Stimulated activated CD4-positive, alpha-beta T cell treated with anti-CD3 and anti-CD28 coated beads, Interleukin-15, amount 100 ng/mL, for 48 hours (primary cell): ENCODE results near the gene RHCE.
A peak's percentile ranks its signal among the peaks of the same experiment; 100 is the strongest.
"Not testable (repeated sequence)": the region's sequence is repeated elsewhere in the genome, so short reads cannot be mapped to it uniquely, and the experiment has no call there.

Experiments
- DNase-seq, 2 donors: peaks; one replicate each; pipeline ENCODE4 v3.0.0-alpha.2; 2020; ENCODE audit warnings: low read depth in 2 of 2

Gene RHCE

GRCh38 chr1:25342846-25343245 is 77.8 kb downstream of the RHCE start:
- DNase-seq, result no peak

DNA sequence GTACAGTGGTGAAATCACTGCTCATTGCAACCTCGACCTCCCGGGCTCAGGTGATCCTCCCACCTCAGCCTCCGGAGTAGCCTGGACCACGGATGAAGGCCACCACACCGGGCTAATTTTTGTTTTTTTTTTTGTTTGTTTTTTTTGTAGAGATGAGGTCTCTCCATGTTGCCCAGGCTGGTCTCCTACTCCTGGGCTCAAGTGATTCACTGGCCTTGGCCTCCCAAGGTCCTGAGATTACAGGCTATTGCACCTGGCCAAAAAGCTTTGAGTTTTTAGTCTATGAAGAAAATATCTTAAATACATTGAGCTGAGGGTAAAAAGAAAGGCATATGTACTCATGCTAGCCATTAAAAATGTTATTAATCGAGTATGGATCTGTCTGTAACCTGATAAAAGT is 78.9 kb downstream of the RHCE start:
- no peak for DNase-seq

- no peak for DNase-seq
Observed at GRCh38 chr1:25338986-25339385, 81.6 kb downstream of the RHCE start.

DNA sequence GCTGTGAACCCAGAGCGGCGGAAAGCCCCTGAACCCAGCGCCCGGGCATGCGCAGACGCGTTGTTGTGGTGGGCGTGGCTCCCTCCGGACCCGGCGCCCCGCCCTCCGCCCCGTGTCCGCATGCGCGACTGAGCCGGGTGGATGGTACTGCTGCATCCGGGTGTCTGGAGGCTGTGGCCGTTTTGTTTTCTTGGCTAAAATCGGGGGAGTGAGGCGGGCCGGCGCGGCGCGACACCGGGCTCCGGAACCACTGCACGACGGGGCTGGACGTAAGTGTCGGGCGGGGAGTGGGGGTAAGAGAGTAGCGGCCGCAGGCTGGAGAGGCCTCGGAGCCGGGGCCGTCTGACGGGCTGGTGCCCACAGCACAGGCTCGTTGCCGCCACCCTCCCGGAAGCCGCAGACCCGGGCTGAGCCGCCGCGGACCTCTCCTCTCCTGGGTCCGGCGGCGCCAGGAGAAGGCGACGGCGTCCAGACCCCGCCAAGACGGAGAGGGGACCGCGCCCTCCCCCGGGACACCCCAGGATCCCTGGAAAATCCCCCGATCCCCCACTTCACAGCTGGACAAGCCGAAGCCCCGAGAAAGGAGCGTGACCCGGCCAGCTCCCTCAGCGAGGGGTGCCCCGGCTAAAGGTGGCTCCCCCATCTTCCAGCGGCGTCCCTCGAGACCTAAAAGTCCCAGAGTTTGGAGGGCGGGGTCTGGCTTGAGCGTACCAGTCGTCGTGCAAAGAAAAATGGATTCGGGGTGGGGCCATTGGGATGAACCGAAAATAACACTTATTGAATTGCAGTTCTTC is 82.2 kb downstream of the RHCE start, which contains the start of gene TMEM50A:
TMEM50A (plus strand) TSS at position 147 of the 794 bp plus-strand sequence. CDS start 2,153 bp downstream, outside the sequence.
- peak; percentile 82 to 84 for DNase-seq

DNA sequence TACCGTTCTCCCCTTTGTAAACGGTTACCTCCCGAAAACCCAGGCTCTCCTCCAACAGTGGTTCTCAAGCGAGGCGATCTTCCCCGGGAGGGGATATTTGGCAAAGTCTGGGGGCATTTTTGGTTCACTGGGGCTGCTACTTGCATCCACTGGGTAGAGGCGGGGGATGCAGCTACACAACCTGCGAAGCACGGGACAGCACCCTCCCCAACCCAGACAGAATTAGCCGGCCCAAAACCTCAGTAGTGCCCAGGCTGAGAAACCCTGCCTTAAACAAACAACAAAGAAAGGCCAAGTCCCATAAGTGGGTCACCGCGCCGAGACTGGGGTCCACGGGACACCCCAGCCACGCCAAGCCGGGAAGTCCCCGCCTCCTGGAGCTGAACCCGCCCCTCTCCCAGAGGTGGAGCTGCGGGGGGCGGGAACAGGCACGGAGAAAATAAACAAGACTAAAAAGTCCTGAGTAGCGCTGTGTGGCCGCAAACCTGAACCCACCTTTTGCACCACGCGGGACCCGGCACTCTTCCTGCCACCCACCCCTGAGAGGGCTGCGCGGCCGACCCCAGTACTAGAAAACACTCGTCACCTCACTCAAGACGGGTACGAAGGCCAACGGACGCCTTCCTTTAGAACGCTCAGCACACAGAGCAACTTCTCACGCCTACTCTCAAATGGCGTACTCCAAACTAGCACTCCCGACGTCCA is 83.0 kb downstream of the RHCE start:
- DNase-seq, result not testable (repeated sequence)

DNA sequence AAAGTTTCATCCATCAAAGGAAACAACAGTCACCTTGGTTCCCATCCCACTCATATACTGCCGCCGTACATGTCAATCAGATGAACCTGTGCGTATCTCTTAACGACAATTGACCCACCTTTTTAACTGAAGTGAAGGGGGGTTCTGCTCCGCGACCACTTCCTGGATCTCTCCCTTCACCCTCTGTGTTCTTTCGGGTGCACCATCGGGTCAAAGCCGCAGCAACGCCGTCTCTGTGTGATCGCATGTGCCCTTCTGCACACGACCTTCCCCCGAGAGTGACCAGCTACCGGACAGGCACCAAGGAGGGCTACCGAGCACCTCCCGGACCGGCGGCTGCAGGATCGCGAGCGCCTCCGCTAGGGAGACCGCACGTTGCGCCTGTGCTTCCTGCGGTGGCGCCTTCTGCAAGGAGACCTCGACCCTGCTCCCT is 83.7 kb downstream of the RHCE start:
- peak in 1 of 2 donors; percentile 7 for DNase-seq

- not testable (repeated sequence) for DNase-seq
Observed at GRCh38 chr1:25329950-25330349, 90.7 kb downstream of the RHCE start.

DNA sequence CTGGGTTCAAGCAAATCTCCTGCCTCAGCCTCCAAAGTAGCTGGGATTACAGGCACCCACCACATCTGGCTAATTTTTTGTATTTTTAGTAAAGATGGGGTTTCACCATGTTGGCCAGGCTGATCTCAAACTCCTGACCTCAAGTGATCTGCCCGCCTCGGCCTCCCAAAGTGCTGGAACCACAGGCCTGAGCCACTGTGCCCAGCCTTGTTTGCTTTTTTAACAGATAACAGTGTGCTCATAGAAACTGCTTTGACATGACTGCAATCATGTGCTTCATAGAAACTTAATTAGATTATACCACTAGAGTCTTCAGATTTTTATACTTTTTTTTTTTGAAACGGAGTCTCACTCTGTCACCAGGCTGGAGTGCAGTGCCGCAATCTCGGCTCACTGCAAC is 91.3 kb downstream of the RHCE start:
- not testable (repeated sequence) for DNase-seq

DNA sequence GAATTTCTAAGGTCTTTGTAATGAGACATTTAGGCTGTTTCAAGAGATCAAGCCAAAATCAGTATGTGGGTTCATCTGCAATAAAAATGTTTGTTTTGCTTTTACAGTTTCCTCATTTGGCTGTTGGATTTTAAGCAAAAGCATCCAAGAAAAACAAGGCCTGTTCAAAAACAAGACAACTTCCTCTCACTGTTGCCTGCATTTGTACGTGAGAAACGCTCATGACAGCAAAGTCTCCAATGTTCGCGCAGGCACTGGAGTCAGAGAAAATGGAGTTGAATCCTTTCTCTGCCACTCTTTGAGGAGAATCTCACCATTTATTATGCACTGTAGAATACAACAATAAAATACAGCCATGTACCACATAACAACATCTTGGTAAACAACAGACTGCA is 91.8 kb downstream of the RHCE start:
- not testable (repeated sequence) for DNase-seq

DNA sequence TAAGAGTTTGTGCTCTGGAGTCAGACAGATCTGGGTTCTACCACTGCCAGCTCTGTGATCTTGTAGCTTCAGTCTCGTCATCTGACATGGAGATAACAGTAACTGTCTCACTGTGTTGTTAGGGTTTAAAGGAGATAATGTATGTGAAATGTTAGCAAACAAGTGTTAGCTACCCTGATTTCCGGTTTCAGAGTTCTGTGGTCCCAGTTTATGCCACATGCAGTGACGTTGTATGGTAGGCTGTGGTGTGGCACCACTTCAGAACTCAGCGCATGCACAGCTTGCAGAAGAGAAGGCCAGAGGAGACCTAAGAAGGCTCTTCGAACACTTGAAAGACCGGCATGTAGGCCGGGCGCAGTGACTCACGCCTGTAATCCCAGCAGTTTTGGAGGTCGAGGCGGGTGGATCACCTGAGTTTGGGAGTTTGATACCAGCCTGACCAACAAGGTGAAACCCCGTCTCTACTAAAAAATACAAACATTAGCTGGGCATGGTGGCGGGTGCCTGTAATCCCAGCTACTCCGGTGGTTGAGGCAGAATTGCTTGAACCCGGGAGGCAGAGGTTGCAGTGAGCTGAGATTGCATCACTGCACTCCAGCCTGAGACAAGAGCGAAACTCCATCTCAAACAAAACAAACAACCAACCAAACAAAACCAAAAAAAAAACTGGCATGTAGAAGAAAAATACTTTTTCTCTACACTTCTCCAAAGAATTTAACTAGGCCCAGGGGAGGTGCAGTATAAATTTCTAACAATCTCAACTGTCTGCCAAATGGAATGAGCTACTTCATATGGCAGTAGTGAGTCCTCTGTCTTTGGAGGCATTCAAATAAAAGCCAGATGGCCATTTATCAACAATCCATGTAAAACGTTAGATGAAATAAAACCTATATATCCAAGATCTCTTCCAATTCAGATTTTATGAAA is 92.5 kb downstream of the RHCE start:
- DNase-seq, result not testable (repeated sequence)

- DNase-seq, result not testable (repeated sequence)
Observed at GRCh38 chr1:25324407-25324806, 96.2 kb downstream of the RHCE start.

DNA sequence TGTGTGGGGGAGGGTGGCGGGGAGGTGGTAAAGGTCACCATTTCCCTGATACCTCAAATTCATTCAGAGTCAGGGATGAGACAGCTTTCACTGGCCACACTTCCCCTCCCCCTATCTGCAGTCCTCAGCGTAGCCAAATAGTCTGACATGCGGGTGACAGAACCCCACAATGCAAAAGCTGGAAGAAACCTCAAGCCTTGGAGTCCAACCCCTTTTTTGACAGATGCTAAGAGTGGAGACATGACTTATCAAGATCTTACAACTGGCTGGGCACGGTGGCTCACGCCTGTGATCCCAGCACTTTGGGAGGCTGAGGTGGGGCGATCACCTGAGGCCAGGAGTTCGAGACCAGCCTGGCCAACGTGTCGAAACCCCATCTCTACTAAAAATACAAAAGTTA is 98.5 kb downstream of the RHCE start:
- not testable (repeated sequence) for DNase-seq

DNA sequence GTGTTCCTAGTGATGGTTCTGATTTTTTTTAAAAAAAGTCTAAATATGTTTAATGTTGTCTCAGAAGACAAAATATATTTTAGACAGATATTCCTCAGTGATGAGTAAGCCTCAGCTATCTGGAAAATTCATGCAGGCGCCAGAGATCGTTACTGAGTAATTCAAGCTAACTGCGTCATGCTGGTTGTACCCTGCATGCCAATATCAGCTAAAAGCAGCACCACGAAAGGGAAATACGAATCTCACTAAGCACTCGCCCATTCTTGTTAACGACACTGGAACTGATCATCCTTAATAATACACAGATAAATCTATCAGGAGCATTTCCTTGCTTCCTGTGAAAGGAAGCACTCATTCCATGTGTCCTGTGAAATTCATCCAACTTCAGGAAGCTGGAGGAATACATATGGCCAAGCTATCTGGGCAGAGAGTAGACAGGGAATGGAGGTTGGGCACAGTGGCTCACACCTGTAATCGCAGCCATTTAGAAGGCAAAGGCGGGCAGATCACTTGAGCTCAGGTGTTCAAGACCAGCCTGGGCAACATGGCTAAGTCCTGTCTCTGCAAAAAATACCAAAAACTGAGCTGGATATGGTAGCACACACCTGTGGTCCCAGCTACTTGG is 100.2 kb downstream of the RHCE start:
- DNase-seq, result not testable (repeated sequence)

DNA sequence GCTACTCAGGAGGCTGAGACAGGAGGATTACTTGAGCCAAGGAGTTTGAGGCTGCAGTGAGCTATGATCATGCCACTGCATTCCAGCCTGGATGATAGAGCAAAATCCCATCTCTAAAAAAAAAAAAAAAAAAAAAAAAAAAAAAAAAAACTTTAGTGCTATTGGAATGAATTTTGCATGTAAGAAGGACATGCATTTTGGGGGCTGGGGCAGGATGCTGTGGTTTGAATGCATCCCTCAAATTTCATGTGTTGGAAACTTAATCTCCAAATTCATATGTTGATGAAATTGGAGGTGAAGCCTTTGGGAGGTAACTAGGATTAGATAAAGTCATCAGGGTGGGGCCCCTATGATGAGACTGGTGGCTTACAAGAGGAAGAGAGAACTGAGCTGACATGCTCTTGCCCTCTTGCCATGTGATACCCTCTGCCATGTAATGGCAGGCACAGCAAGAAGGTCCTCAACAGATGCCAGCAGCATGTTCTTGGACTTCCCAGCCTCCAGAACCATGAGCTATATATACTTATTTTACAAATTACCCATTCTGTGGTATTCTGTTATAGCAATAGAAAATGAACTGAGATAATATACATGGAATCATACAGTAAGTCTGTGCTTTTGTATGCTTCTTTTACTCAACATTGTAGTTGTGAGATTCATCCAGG is 107.7 kb downstream of the RHCE start:
- DNase-seq, result not testable (repeated sequence)
